PC-9 (cell line): ENCODE measurements around the gene ZIK1. TPM values are rescaled to one million over a fixed set of nuclear protein-coding genes. Genes with fewer than 3 reads are reported as not detected.

Experiments used
- BruUV-seq: library from RNA; stranded (reverse); fragments of 400-500 nt; replicated peaks from 2 replicates; lab custom pipeline; 2021; lab: Mats Ljungman, UMichigan
- CTCF ChIA-PET: fragments of 300-600 bp; sonication (Branson Sonifier 250); formaldehyde crosslinking; loops from one replicate; lab custom pipeline; 2022; ENCODE audit warnings: antibody characterized with exemption; lab: Charles Lee
- POLR2A ChIA-PET: fragments of 300-600 bp; sonication (Branson Sonifier 250); formaldehyde crosslinking; loops from one replicate; lab custom pipeline; 2022; ENCODE audit warnings: antibody characterized with exemption; ENCODE audit not compliant: unreplicated experiment; lab: Charles Lee
- DNase-seq, 2 experiments: peaks; one replicate each; pipeline versions ENCODE4 v3.0.0 to v3.0.0-alpha.2; 2015 to 2022; ENCODE audit warnings: mixed read lengths in 1 of 2
- H2AFZ ChIP-seq: fragments of 200-600 bp; sonication (generic); 2 replicates; pipeline ENCODE4 v1.8.1; 2017; ENCODE audit warnings: antibody characterized with exemption
- H3F3A ChIP-seq: fragments of 200-600 bp; sonication (generic); 2 replicates; pipeline ENCODE4 v1.8.1; 2017; ENCODE audit warnings: antibody characterized with exemption, mild to moderate bottlenecking, low read depth; ENCODE audit not compliant: insufficient read depth
- H3K27ac ChIP-seq: fragments of 200-600 bp; sonication (generic); 2 replicates; pipeline ENCODE4 v1.6.1; 2016; ENCODE audit warnings: mixed run types
- H3K27me3 ChIP-seq: fragments of 200-600 bp; sonication (generic); 2 replicates; pipeline ENCODE4 v1.6.1; 2016; ENCODE audit warnings: low read depth, mixed run types; ENCODE audit not compliant: insufficient read depth
- H3K36me3 ChIP-seq: fragments of 200-600 bp; sonication (generic); 2 replicates; pipeline ENCODE4 v1.6.1; 2016; ENCODE audit warnings: low read depth, mixed run types
- H3K4me1 ChIP-seq: fragments of 200-600 bp; sonication (generic); replicated peaks from 2 replicates; pipeline ENCODE4 v1.6.1; 2016; ENCODE audit warnings: mixed run types; ENCODE audit not compliant: insufficient read depth
- H3K4me2 ChIP-seq: fragments of 200-600 bp; sonication (generic); 2 replicates; pipeline ENCODE4 v1.6.1; 2017; ENCODE audit warnings: mixed run types
- H3K4me3 ChIP-seq: fragments of 200-600 bp; sonication (generic); 2 replicates; pipeline ENCODE4 v1.6.1; 2016; ENCODE audit warnings: mixed run types
- H3K79me2 ChIP-seq: fragments of 200-600 bp; sonication (generic); 2 replicates; pipeline ENCODE4 v1.6.1; 2017; ENCODE audit warnings: low read depth, mixed run types
- H3K9me2 ChIP-seq: fragments of 200-600 bp; sonication (generic); 2 replicates; pipeline ENCODE4 v1.8.1; 2017; ENCODE audit warnings: mild to moderate bottlenecking; ENCODE audit not compliant: insufficient read depth
- H3K9me3 ChIP-seq: fragments of 200-600 bp; sonication (generic); 2 replicates; pipeline ENCODE4 v1.8.1; 2016; ENCODE audit warnings: low read depth; ENCODE audit not compliant: insufficient read depth
- H4K20me1 ChIP-seq: fragments of 200-600 bp; sonication (generic); 2 replicates; pipeline ENCODE4 v1.8.1; 2017; ENCODE audit not compliant: insufficient read depth
- CTCF ChIP-seq: fragments of 200-600 bp; sonication (generic); conservative IDR thresholded peaks from 2 replicates; pipeline ENCODE4 v1.6.1; 2017; ENCODE audit warnings: mixed run types, antibody characterized with exemption, mild to moderate bottlenecking, moderate library complexity
- EZH2 ChIP-seq: fragments of 200-600 bp; sonication (generic); IDR thresholded peaks from 2 replicates; pipeline ENCODE4 v1.8.0; 2017; ENCODE audit warnings: antibody characterized with exemption, low read depth
- intact Hi-C: fragments of 100-400 bp; cut with micrococcal nuclease; formaldehyde crosslinking; loops from one replicate; pipeline ENCODE4 v1.10.0; 2022; ENCODE audit not compliant: unreplicated experiment
- total RNA-seq: library from RNA; stranded (reverse); gene quantifications from 2 replicates; pipeline ENCODE4 v1.2.3, GENCODE V29; 2021

The ZIK1 gene
- total RNA-seq, 1 experiment from 2014 or later: 2.2 TPM

- H3K27ac ChIP-seq: no peak overlapping the region
- intact Hi-C loops: no loop called here
- no peak overlapping the region for H3K4me2 ChIP-seq
- ChIA-PET CTCF (no interaction called here), POLR2A (no interaction called here)
- TF ChIP-seq CTCF: no peak
- TF ChIP-seq EZH2: no peak
- H3F3A ChIP-seq: 0 out of 2 replicates have a peak, but pooled peaks cover 16% of the 10 kb centered on the region
- H3K4me1 ChIP-seq: peaks cover 8% of the 10 kb centered on the region
- H3K27me3 ChIP-seq: no peaks in the 10 kb centered on the region; the same call in 1 of the 2 replicates
- no TSS peak for BruUV-seq
- H3K4me3 ChIP-seq: no peak overlapping the region
- H3K9me3 ChIP-seq: peaks cover 65% of the 10 kb centered on the region
- H3K9me2 ChIP-seq: no peaks in the 10 kb centered on the region
- no peak overlapping the region for H2AFZ ChIP-seq
- peaks cover 10% of the 10 kb centered on the region for H3K79me2 ChIP-seq
- DNase-seq: no peak
- H4K20me1 ChIP-seq: no peaks in the 10 kb centered on the region
- H3K36me3 ChIP-seq: no peaks in the 10 kb centered on the region
Observed at GRCh38 chr19:57563547-57563946, 20.4 kb upstream of the ZIK1 start.

- Histone ChIP-seq H3K4me3 (no peak overlapping the region), H3K9me3 (peaks cover 74% of the 10 kb centered on the region), H4K20me1 (no peaks in the 10 kb centered on the region), H3K36me3 (no peaks in the 10 kb centered on the region), H2AFZ (no peak overlapping the region), H3K27me3 (no peaks in the 10 kb centered on the region; the same call in 1 of the 2 replicates), H3K4me2 (no peak overlapping the region), H3K27ac (no peak overlapping the region), H3F3A (no peaks in the 10 kb centered on the region), H3K4me1 (no peaks in the 10 kb centered on the region), H3K79me2 (no peaks in the 10 kb centered on the region), H3K9me2 (no peaks in the 10 kb centered on the region)
- POLR2A ChIA-PET: no interaction called here
- intact Hi-C loops: no loop called here
- TF ChIP-seq CTCF: no peak
- TF ChIP-seq EZH2: no peak
- BruUV-seq: no TSS peak
- no peak for DNase-seq
- CTCF ChIA-PET: no interaction called here
Observed at GRCh38 chr19:57566396-57567265, 17.3 kb upstream of the ZIK1 start.

GRCh38 chr19:57570707-57571106, 13.2 kb upstream of the ZIK1 start:
- no peaks in the 10 kb centered on the region for H3K4me1 ChIP-seq
- no peak overlapping the region for H3K4me2 ChIP-seq
- no peaks in the 10 kb centered on the region for H4K20me1 ChIP-seq
- TF ChIP-seq EZH2: no peak
- H2AFZ ChIP-seq: no peak overlapping the region
- ChIA-PET CTCF (no interaction called here), POLR2A (no interaction called here)
- no peaks in the 10 kb centered on the region for H3K79me2 ChIP-seq
- H3K9me3 ChIP-seq: peaks cover 81% of the 10 kb centered on the region
- no TSS peak for BruUV-seq
- intact Hi-C loops: no loop called here
- no peak overlapping the region for H3K4me3 ChIP-seq
- peaks cover 38% of the 10 kb centered on the region for H3K36me3 ChIP-seq
- no peaks in the 10 kb centered on the region for H3K9me2 ChIP-seq
- no peak overlapping the region for H3K27ac ChIP-seq
- no peak for DNase-seq
- H3K27me3 ChIP-seq: no peaks in the 10 kb centered on the region
- no peaks in the 10 kb centered on the region; the same call in 1 of the 2 replicates for H3F3A ChIP-seq
